SK-N-MC (cell line): ENCODE measurements around the gene CCL7.

Source experiments
- EZH2 ChIP-seq: fragments of 200-600 bp; sonication (generic); IDR thresholded peaks from one replicate; pipeline ENCODE4 v1.6.1; 2017; ENCODE audit warnings: antibody characterized with exemption
- POLR2AphosphoS5 ChIP-seq: IDR thresholded peaks from 2 replicates; pipeline ENCODE4 v1.6.1; 2012; ENCODE audit warnings: mild to moderate bottlenecking, low read depth, low read length, borderline replicate concordance

DNA sequence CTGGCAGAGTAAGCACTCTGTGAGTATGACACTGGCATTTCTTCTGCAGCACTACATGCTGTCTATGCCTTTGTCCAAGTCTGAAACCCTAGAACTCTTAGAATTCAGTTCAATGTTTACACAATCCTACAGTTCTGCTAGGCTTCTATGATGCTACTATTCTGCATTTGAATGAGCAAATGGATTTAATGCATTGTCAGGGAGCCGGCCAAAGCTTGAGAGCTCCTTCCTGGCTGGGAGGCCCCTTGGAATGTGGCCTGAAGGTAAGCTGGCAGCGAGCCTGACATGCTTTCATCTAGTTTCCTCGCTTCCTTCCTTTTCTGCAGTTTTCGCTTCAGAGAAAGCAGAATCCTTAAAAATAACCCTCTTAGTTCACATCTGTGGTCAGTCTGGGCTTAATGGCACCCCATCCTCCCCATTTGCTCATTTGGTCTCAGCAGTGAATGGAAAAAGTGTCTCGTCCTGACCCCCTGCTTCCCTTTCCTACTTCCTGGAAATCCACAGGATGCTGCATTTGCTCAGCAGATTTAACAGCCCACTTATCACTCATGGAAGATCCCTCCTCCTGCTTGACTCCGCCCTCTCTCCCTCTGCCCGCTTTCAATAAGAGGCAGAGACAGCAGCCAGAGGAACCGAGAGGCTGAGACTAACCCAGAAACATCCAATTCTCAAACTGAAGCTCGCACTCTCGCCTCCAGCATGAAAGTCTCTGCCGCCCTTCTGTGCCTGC is 15.2 kb upstream of the CCL7 start, which contains the start of gene CCL2:
- TF ChIP-seq POLR2AphosphoS5 = no peak
- TF ChIP-seq EZH2 = no peak
